NT2/D1 (cell line): Measurements from ENCODE around the gene PKNOX2.

Experiments
- DNase-seq: peaks from one replicate; pipeline ENCODE4 v3.0.0-alpha.2; 2011; ENCODE audit warnings: low read depth, low spot score
- H3K27me3 ChIP-seq: 2 replicates; pipeline ENCODE4 v1.6.0; 2011; ENCODE audit warnings: mild to moderate bottlenecking; ENCODE audit not compliant: insufficient read length, insufficient read depth
- H3K36me3 ChIP-seq: 2 replicates; pipeline ENCODE4 v1.6.1; 2011; ENCODE audit warnings: mild to moderate bottlenecking, low read length, mixed read lengths; ENCODE audit not compliant: insufficient read depth, insufficient read length
- H3K4me1 ChIP-seq: 2 replicates; pipeline ENCODE4 v1.5.1; 2011; ENCODE audit not compliant: insufficient read depth, insufficient read length
- H3K4me3 ChIP-seq: 2 replicates; pipeline ENCODE4 v1.5.1; 2011; ENCODE audit warnings: low read depth; ENCODE audit not compliant: insufficient read length
- H3K9ac ChIP-seq: 2 replicates; pipeline ENCODE4 v1.6.0; 2011; ENCODE audit warnings: low read depth; ENCODE audit not compliant: insufficient read length
- H3K9me3 ChIP-seq: 2 replicates; pipeline ENCODE4 v1.5.1; 2011; ENCODE audit warnings: mild to moderate bottlenecking, low read length; ENCODE audit not compliant: insufficient read depth
- SUZ12 ChIP-seq: IDR thresholded peaks from 2 replicates; pipeline ENCODE4 v1.6.1; 2011; ENCODE audit not compliant: insufficient read length, insufficient read depth; ENCODE audit errors: extremely low read depth
- YY1 ChIP-seq: IDR thresholded peaks from 2 replicates; pipeline ENCODE4 v1.6.1; 2011; ENCODE audit not compliant: insufficient read length, insufficient read depth
- ZNF274 ChIP-seq: IDR thresholded peaks from 2 replicates; pipeline ENCODE4 v1.6.1; 2011; ENCODE audit warnings: mild to moderate bottlenecking, low read depth, low read length

The PKNOX2 gene

GRCh38 chr11:125244166-125244565, 79.6 kb downstream of the PKNOX2 start:
- Histone ChIP-seq H3K36me3 (no peaks in the 10 kb centered on the region), H3K4me1 (peaks cover 8% of the 10 kb centered on the region), H3K4me3 (no peak overlapping the region), H3K9me3 (no peaks in the 10 kb centered on the region), H3K9ac (no peak overlapping the region), H3K27me3 (no peaks in the 10 kb centered on the region)
- TF ChIP-seq SUZ12 (no peak), ZNF274 (no peak), YY1 (no peak)
- DNase-seq: no peak

GRCh38 chr11:125245299-125245698, 80.7 kb downstream of the PKNOX2 start:
- Histone ChIP-seq H3K36me3 (no peaks in the 10 kb centered on the region), H3K9ac (no peak overlapping the region), H3K4me1 (peaks cover 8% of the 10 kb centered on the region), H3K9me3 (no peaks in the 10 kb centered on the region), H3K27me3 (no peaks in the 10 kb centered on the region), H3K4me3 (no peak overlapping the region)
- no peak for TF ChIP-seq ZNF274
- TF ChIP-seq YY1: no peak
- no peak for TF ChIP-seq SUZ12
- DNase-seq: no peak

GRCh38 chr11:125247431-125247830, 82.9 kb downstream of the PKNOX2 start:
- H3K9me3 ChIP-seq: no peaks in the 10 kb centered on the region
- no peaks in the 10 kb centered on the region for H3K36me3 ChIP-seq
- no peaks in the 10 kb centered on the region for H3K27me3 ChIP-seq
- DNase-seq: no peak
- peaks cover 9% of the 10 kb centered on the region for H3K4me1 ChIP-seq
- no peak overlapping the region for H3K4me3 ChIP-seq
- TF ChIP-seq SUZ12 (no peak), YY1 (no peak), ZNF274 (no peak)
- H3K9ac ChIP-seq: no peak overlapping the region

- Histone ChIP-seq H3K9ac (no peak overlapping the region), H3K9me3 (no peaks in the 10 kb centered on the region), H3K4me3 (no peak overlapping the region), H3K4me1 (peaks cover 5% of the 10 kb centered on the region), H3K36me3 (peaks cover 4% of the 10 kb centered on the region), H3K27me3 (no peaks in the 10 kb centered on the region)
- DNase-seq: no peak
- TF ChIP-seq YY1: no peak
- no peak for TF ChIP-seq ZNF274
- TF ChIP-seq SUZ12: no peak
Observed at GRCh38 chr11:125250318-125251213, 86.0 kb downstream of the PKNOX2 start.

GRCh38 chr11:125251214-125251545, 86.6 kb downstream of the PKNOX2 start:
- H3K4me1 ChIP-seq: peaks cover 5% of the 10 kb centered on the region
- peaks cover 4% of the 10 kb centered on the region for H3K36me3 ChIP-seq
- no peak overlapping the region for H3K4me3 ChIP-seq
- no peak overlapping the region for H3K9ac ChIP-seq
- no peak for TF ChIP-seq SUZ12
- TF ChIP-seq YY1: no peak
- no peak for TF ChIP-seq ZNF274
- DNase-seq: no peak
- no peaks in the 10 kb centered on the region for H3K27me3 ChIP-seq
- H3K9me3 ChIP-seq: no peaks in the 10 kb centered on the region

GRCh38 chr11:125251956-125252355, 87.4 kb downstream of the PKNOX2 start:
- no peak for TF ChIP-seq YY1
- no peak for DNase-seq
- no peaks in the 10 kb centered on the region for H3K9me3 ChIP-seq
- peaks cover 4% of the 10 kb centered on the region for H3K36me3 ChIP-seq
- no peaks in the 10 kb centered on the region for H3K27me3 ChIP-seq
- H3K4me3 ChIP-seq: no peak overlapping the region
- H3K4me1 ChIP-seq: peaks cover 8% of the 10 kb centered on the region
- H3K9ac ChIP-seq: no peak overlapping the region

GRCh38 chr11:125253289-125253688, 88.7 kb downstream of the PKNOX2 start:
- Histone ChIP-seq H3K9me3 (no peaks in the 10 kb centered on the region), H3K4me3 (no peak overlapping the region), H3K27me3 (no peaks in the 10 kb centered on the region), H3K36me3 (peaks cover 4% of the 10 kb centered on the region), H3K9ac (no peak overlapping the region), H3K4me1 (peaks cover 13% of the 10 kb centered on the region)
- DNase-seq: no peak
- no peak for TF ChIP-seq YY1
